Mesenteric fat pad (tissue), 1 donor: Measurements from ENCODE around the gene IGSF10. TPM values are rescaled to one million over a fixed set of nuclear protein-coding genes. Genes with fewer than 3 reads are reported as not detected.

Source experiments
- DNase-seq: peaks from one replicate; pipeline ENCODE4 v3.0.0-alpha.2; 2020; ENCODE audit warnings: low spot score
- total RNA-seq: library from RNA; stranded (reverse); fragmentation: NEBNext Ultra II Directional; extraction: Animal tissue kit (Norgen Biotek cat#: 25700); gene quantifications from one replicate; pipeline ENCODE4 v1.2.1, GENCODE V29; 2021
- donor health status: DM: yes; HTN: yes; CAD: no.

IGSF10 gene
- total RNA-seq, 1 donor from 2014 or later: 4.5 TPM

DNA sequence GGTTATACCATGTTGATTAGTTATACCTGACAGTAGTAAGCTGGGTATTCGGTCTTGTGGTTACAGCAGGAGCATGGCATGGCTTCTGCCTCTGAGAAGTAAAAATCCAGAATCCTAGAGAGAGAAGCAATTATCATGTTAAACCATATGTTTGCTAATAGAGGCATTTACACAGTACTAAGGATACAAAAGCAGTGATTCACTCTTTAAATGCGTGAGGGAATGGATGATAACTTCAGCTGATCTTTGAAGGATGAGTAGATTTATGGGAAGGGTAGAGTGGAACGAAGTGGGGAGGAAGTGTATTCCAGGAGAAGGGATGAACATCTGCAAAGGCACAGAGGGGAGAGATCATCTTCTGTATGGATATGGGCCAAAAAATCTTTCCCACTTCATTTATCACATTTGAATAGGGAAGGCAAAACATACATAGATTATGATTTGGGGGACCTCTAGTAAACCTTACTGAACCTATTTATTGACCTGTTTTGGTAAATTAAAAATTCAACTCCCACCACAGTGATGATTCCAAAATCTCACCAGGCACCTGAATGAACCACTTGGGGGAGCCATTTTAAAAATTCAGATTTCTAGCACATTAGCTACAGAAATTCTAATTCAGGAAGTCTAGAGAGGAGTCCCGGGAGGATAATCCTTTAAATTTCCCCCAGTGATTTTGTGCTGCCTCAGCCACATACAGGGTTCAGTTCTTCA is 35.1 kb downstream of the IGSF10 start:
- DNase-seq: no peak

DNA sequence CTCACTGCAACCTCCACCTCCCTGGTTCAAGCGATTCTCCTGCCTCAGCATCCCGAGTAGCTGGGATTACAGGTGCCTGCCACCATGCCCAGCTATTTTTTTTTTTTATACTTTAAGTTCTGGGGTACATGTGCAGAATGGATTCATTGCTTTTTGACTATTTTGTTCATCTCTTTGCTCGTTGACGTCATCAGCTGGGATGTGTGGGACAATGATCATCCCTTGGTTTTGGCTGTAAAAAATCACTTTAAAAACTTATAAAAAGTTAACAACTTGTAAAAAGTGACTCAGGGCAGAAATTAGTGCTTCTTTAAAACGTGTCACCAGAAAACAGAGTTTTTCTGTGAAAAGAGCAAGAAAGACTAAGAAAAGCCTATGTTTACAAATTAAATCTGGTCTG is 37.8 kb downstream of the IGSF10 start:
- no peak for DNase-seq

DNA sequence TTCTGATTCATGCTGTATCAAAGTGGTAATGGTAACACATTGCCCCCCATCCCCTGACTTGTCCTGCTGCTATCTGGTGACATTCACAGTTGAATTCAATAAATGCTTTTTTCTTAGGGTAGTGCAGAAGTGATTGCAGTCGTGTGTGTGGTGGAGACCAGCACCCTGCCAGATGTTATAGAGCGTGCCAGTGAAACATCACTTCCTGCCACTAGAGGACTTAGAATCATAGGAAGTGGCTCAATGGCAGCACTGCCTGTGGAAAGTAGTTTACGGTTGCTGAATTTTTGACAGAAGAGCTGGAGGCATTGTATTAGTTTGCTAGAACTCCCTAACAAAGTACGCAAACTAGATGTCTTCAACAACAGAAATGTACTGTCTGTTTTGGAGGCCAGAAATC is 38.9 kb downstream of the IGSF10 start:
- DNase-seq: no peak

DNA sequence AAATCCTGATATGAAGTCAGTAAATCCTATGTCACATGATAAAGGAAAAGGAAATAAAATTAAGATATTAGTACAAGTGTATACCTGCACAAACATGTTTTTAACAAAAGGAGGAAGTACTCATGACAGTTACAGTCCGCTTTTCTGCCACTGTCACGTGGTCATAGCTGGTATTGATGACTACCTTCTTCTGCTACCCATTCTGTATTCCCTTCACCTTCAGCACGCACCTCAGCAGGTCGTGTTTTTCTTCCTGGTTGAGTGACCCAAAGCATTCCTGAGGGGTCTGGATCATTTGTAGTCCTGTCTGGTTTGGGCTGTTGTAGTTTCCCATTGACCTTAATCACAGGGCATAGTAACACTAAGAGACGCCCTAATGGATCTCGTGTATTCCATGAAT is 41.1 kb downstream of the IGSF10 start:
- no peak for DNase-seq

DNA sequence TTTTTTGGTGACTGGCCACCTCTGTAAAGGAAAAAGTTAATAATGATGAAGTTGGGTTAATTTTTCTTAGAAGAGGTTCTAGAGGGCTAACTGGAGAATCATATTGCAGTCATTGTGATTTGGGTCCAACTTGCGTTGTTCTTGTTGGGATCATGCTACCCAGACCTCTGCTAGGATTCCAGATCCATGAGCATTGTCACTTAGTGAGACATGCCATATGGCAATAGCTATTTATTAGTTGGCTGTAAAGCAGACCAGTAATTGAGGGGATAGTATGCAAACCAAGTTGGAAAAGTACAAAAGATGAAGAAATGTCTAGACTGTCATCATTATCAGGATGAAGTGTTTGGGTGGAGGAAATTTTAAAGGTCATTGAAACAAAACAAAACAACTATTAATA is 45.6 kb downstream of the IGSF10 start:
- DNase-seq: no peak

DNA sequence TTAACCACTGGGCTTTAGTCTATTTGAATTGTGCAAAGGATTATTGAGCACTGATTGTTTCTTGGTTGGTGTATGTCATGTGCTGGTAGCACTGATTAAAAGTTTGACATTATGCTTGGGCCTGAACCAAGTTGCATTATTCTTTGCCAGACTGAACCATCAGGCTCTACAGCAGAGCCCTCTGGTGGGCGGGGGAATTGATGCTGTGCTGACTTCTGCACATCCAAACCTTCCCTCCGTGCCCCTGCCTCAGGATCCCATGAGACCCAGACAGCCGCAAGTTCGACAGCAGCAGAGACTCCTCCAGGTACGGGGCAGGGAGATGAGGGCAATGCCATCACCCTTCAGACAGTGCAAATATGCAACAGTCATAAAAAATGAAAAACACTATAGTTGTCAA is 47.9 kb downstream of the IGSF10 start:
- no peak for DNase-seq

Other genes starting within 250 kb of the IGSF10 start
- gene P2RY14, start 182.5 kb downstream of the IGSF10 start, total RNA-seq: 1.4 TPM
- not detected for gene GPR87, start 144.2 kb downstream of the IGSF10 start, total RNA-seq
- 4.7 TPM for gene P2RY13, start 131.5 kb downstream of the IGSF10 start, total RNA-seq
- 5.7 TPM for gene P2RY12, start 76.3 kb downstream of the IGSF10 start, total RNA-seq